ENCODE measurements around the gene MTURN.
A peak's percentile ranks its signal among the peaks of the same experiment; 100 is the strongest.

The MTURN gene

DNA sequence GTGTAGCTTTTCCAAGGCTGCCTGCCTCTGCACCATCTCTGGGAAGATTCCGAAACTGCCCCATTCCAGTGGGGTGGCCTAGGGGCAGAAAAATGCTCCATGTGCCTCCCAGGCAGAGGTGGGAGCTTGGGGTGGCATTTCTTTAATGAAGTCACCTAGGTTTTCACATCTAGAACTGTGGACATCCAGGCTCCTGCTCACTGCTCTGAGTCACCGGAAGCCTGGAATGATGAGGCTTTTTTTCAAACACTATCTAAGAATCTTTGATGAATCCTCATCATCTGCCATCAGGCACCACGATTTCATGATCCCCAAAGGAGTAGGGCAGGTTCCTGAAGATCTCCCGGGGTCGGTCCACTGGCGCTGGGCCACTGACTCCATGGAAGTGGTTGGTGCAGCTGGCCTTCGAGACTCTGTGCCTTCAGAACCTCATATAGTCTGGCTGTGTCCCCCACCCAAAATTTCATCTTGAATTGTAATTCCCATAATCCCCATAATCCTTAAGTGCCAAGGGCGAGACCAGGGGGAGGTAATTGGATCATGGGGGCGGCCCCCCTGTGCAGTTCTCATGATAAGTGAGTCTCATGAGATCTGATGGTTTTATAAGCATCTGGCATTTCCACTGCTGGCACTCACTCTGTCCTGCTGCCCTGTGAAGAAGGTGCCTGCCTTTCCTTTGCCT, 37.1 kb downstream of the MTURN start:
- TF ChIP-seq CTCF (IDR thresholded peaks at IDR 0.05; ENCODE audit: low read depth, low read length) = no peak

GRCh38 chr7:30172451-30172850, 37.7 kb downstream of the MTURN start:
- no peak for DNase-seq (ENCODE audit: extremely low read depth, low read depth)
- TF ChIP-seq CTCF (IDR thresholded peaks at IDR 0.05; ENCODE audit: low read depth, low read length) = no peak

More for the DNA sequence above, 37.1 kb downstream of the MTURN start:
- no peak for DNase-seq (ENCODE audit: extremely low read depth, low read depth)

DNA sequence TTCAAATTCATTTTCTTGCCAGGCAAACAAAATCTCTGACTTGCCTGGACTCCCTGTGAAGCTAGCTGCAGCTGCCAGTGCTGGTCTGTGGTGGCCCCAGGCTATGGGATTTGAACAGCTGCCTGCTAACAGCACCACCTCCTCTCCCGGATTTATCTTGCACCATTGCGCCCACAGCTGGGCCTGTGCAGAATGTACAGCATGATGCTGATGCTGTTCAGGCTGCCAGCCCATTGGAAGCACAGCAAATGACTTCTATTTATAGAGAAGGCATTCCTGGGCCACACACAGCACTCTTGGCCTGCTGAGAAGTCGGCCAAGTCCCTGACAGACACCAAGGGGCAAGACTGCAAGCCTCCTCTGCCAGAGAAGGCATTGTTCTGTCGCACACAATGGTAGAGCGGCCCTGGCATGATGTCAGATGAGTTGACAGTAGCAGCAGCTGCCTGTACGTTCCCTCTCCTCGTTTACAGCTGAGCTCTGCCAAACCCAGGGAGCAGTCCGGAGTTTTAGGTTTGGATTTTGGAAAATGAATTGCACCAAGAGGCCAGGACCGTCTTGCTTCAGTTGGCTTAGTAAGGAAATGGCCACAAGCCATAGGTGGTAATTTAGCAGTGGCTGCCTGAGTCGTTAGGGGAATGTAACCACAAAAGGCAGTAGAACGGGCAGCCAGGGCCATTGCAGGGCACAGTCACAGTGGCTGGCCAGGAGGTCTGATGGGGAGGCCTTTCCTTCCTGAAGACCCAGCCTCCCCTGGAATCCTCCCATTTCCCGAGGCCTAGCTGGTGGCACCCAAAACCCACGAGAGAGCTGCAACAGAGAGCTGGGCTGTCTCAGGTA, 38.5 kb downstream of the MTURN start:
- peak; percentile 59 for TF ChIP-seq CTCF (IDR thresholded peaks at IDR 0.05; ENCODE audit: low read depth, low read length)
- peak; percentile 92 for DNase-seq (ENCODE audit: extremely low read depth, low read depth)

- TF ChIP-seq CTCF (IDR thresholded peaks at IDR 0.05; ENCODE audit: low read depth, low read length) = no peak
- DNase-seq (ENCODE audit: extremely low read depth, low read depth) = no peak
Observed at GRCh38 chr7:30175180-30175579, 40.4 kb downstream of the MTURN start.

- no peak for TF ChIP-seq CTCF (IDR thresholded peaks at IDR 0.05; ENCODE audit: low read depth, low read length)
- no peak for DNase-seq (ENCODE audit: extremely low read depth, low read depth)
Observed at GRCh38 chr7:30175636-30176147, 40.9 kb downstream of the MTURN start.

DNA sequence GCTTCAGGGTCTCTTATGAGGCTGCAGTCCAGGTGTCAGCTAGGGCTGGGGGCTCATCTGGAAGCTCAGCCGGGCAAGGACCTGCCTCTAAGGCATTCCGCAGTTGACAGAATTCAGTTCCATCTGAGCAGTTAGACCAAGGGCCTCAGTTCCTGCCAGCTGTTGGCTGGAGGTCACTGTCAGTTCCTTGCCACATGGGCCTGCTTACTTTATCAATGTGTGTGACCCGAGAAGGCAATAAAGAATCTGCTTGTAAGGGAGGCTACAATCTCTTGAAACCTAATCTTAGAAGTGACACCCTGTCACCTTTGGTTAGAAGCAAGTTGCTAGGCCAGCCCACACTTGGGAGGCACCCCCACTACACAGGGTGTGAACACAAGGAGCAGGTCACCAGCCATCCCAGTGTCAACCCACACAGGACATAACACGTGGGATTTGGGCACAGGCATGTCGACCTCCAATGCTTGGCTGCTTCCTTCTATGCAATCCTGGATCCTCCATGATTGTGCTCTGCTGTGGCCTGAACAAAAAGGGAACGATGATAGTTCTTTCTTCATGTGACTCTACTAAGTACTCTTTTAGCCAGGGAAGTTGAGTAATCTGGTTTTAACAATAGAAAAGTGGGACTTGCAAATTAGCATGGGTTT, 41.8 kb downstream of the MTURN start:
- TF ChIP-seq CTCF (IDR thresholded peaks at IDR 0.05; ENCODE audit: low read depth, low read length) = no peak
- no peak for DNase-seq (ENCODE audit: extremely low read depth, low read depth)
